HepG2 (cell line): ENCODE results near the gene ARHGAP21. TPM values are rescaled to one million over a fixed set of nuclear protein-coding genes. Genes with fewer than 3 reads are reported as not detected.

ENCODE experiments used
- ATAC-seq: fragments of 200-7000 bp; cut with Tn5 transposase; 3 replicates; pipeline ENCODE4 v1.9.1; 2020; ENCODE audit warnings: mild to moderate bottlenecking, moderate library complexity
- BruUV-seq: library from RNA; stranded (reverse); fragments of 400-500 nt; replicated peaks from 2 replicates; lab custom pipeline; 2021; lab: Mats Ljungman, UMichigan
- CTCF ChIA-PET: fragments of 300-600 bp; formaldehyde crosslinking; extraction: SDS; loops from one replicate; lab custom pipeline; 2021; ENCODE audit warnings: low total read pairs, inconsistent platforms, low intra/inter-chr PET ratio; lab: Yijun Ruan, JAX
- POLR2A ChIA-PET: fragments of 350-600 bp; sonication (Branson Sonifier 250); formaldehyde crosslinking; loops from one replicate; lab custom pipeline; 2020; ENCODE audit warnings: antibody characterized with exemption, inconsistent platforms; lab: Yijun Ruan, JAX
- DNase-seq: peaks from one replicate; pipeline ENCODE4 v3.0.0-alpha.2; 2015; ENCODE audit warnings: low spot score
- FAIRE-seq: peaks from 3 replicates; lab custom pipeline; 2011; peaks lifted over from hg19 to GRCh38; lab: Jason Lieb, UNC
- H2AFZ ChIP-seq: one replicate; pipeline ENCODE4 v1.6.1; 2011; ENCODE audit warnings: low read length, inconsistent platforms
- H3K27ac ChIP-seq: fragments of 300-600 bp; 3 replicates; pipeline ENCODE4 v1.8.0; 2011; ENCODE audit warnings: mixed run types, mild to moderate bottlenecking, mixed read lengths, low read length, inconsistent platforms; ENCODE audit not compliant: insufficient read depth; ENCODE audit errors: extremely low read length
- H3K27me3 ChIP-seq, 2 experiments: fragments of 200-600 bp in 1 of 2; 2 replicates in 1 of 2; 3 replicates in 1 of 2; pipeline versions ENCODE4 v1.6.0 to v1.8.0; 2011; ENCODE audit warnings: low read length in 2 of 2, mild to moderate bottlenecking in 2 of 2, moderate library complexity in 2 of 2, inconsistent platforms in 1 of 2; ENCODE audit not compliant: insufficient read depth in 2 of 2, control insufficient read depth in 1 of 2
- H3K36me3 ChIP-seq, 2 experiments: fragments of 200-600 bp in 1 of 2; replicated peaks in 1 of 2; 2 replicates in 1 of 2; 3 replicates in 1 of 2; pipeline versions ENCODE4 v1.5.1 to v1.8.0; 2011; ENCODE audit warnings: low read length in 2 of 2, inconsistent platforms in 1 of 2; ENCODE audit not compliant: insufficient read depth in 2 of 2, control insufficient read depth in 1 of 2
- H3K4me1 ChIP-seq: 2 replicates; pipeline ENCODE4 v1.5.1; 2012; ENCODE audit warnings: low read length, inconsistent platforms; ENCODE audit not compliant: insufficient read depth
- H3K4me2 ChIP-seq: 2 replicates; pipeline ENCODE4 v1.6.0; 2011; ENCODE audit warnings: low read depth, low read length, inconsistent platforms
- H3K4me3 ChIP-seq, 3 experiments: fragments of 200-600 bp in 1 of 3; sonication (generic), shearing (Covaris generic) in 1 of 3; replicated peaks in 1 of 3; 2 replicates each; pipeline ENCODE4 v1.5.1; 2011 to 2016; ENCODE audit warnings: low read length in 3 of 3, inconsistent platforms in 2 of 3, low read depth in 2 of 3, mild to moderate bottlenecking in 2 of 3, control low read depth in 1 of 3, mixed read lengths in 1 of 3; ENCODE audit not compliant: insufficient read depth in 1 of 3
- H3K79me2 ChIP-seq: one replicate; pipeline ENCODE4 v1.6.1; 2011; ENCODE audit warnings: low read length, inconsistent platforms; ENCODE audit not compliant: insufficient read depth
- H3K9ac ChIP-seq: 2 replicates; pipeline ENCODE4 v1.6.0; 2011; ENCODE audit warnings: mild to moderate bottlenecking, low read depth, low read length, inconsistent platforms; ENCODE audit not compliant: insufficient read depth
- H3K9me3 ChIP-seq: 2 replicates; pipeline ENCODE4 v1.5.1; 2012; ENCODE audit warnings: mild to moderate bottlenecking, low read length
- H4K20me1 ChIP-seq: 2 replicates; pipeline ENCODE4 v1.6.0; 2011; ENCODE audit warnings: inconsistent platforms, mild to moderate bottlenecking, low read length, moderate library complexity; ENCODE audit not compliant: insufficient read depth
- CREB1 ChIP-seq, 2 experiments: fragments of 450-650 bp in 1 of 2; IDR thresholded peaks; 2 replicates each; pipeline ENCODE4 v1.6.1; 2016 to 2017; ENCODE audit warnings: control low read depth in 1 of 2, mild to moderate bottlenecking in 1 of 2, missing compliant biosample characterization in 1 of 2, missing genetic modification characterization in 1 of 2
- MIXL1 ChIP-seq: IDR thresholded peaks from 2 replicates; pipeline ENCODE4 v1.6.1; 2016
- SCMH1 ChIP-seq: sonication (generic); formaldehyde crosslinking; IDR thresholded peaks from 2 replicates; pipeline ENCODE4 v1.9.0; 2021; ENCODE audit warnings: missing genetic modification reagents, mild to moderate bottlenecking, borderline replicate concordance
- TSC22D2 ChIP-seq: sonication (generic); formaldehyde crosslinking; IDR thresholded peaks from 2 replicates; pipeline ENCODE4 v1.5.1; 2020; ENCODE audit warnings: missing genetic modification reagents, mild to moderate bottlenecking, borderline replicate concordance
- ZNF138 ChIP-seq: sonication (generic); formaldehyde crosslinking; IDR thresholded peaks from 2 replicates; pipeline ENCODE4 v1.5.0; 2020; ENCODE audit warnings: mild to moderate bottlenecking, low read depth, missing genetic modification reagents
- ZNF207 ChIP-seq: fragments of 450-650 bp; IDR thresholded peaks from 2 replicates; pipeline ENCODE4 v1.6.1; 2016; ENCODE audit warnings: antibody characterized with exemption, borderline replicate concordance
- ZNF224 ChIP-seq: sonication (generic); formaldehyde crosslinking; IDR thresholded peaks from 2 replicates; pipeline ENCODE4 v1.5.0; 2020; ENCODE audit warnings: mild to moderate bottlenecking, missing genetic modification reagents
- ZNF598 ChIP-seq: sonication (generic); formaldehyde crosslinking; IDR thresholded peaks from 2 replicates; pipeline ENCODE4 v1.5.1; 2020; ENCODE audit warnings: mild to moderate bottlenecking, missing genetic modification reagents, borderline replicate concordance
- ZNF629 ChIP-seq: sonication (generic); formaldehyde crosslinking; conservative IDR thresholded peaks from 2 replicates; pipeline ENCODE4 v1.5.0; 2020; ENCODE audit warnings: missing genetic modification reagents
- ZNF790 ChIP-seq: sonication (generic); formaldehyde crosslinking; IDR thresholded peaks from 2 replicates; pipeline ENCODE4 v1.8.0; 2022; ENCODE audit warnings: missing genetic modification reagents, mild to moderate bottlenecking, borderline replicate concordance
- WGBS: methylation state at CpG from one replicate; pipeline ENCODE4 v1.1.6; 2017; ENCODE audit warnings: low lambda C conversion rate; 5-methylcytosine and 5-hydroxymethylcytosine counted together
- in situ Hi-C: cut with HindIII; loops from 2 replicates; pipeline ENCODE4 v1.10.0; 2017; ENCODE audit warnings: low pct_unique_long_range_greater_than_20kb; ENCODE audit not compliant: extremely low pct_ligation_motif_present
- intact Hi-C: fragments of 100-400 bp; cut with micrococcal nuclease; formaldehyde crosslinking; loops from one replicate; pipeline ENCODE4 v1.10.0; 2022; ENCODE audit not compliant: unreplicated experiment
- polyA plus RNA-seq, 8 experiments: library from polyadenylated mRNA; depleted of rRNA in 3 of 8; stranded (reverse) in 7 of 8; unstranded in 1 of 8; fragments of >200 nt; fragmentation: Illumina TruSeq in 4 of 8; extraction: Trizol in 4 of 8; gene quantifications; 2 replicates each; pipeline versions ENCODE4 v1.2.1 to v1.2.3, GENCODE V29; 2011 to 2016; ENCODE audit warnings: low read depth in 4 of 8, missing spikeins in 1 of 8, mixed read lengths in 1 of 8; ENCODE audit not compliant: insufficient read depth in 1 of 8
- total RNA-seq, 5 experiments: library from RNA; depleted of rRNA; stranded (reverse); fragments of >200 nt; fragmentation: Illumina TruSeq; extraction: Trizol; gene quantifications; 2 replicates each; pipeline ENCODE4 v1.2.3, GENCODE V29; 2016; ENCODE audit warnings: low read depth in 1 of 5
- TF ChIP-seq, protein P1 (sequence below): sonication (generic); IDR thresholded peaks from 2 replicates; pipeline ENCODE4 v1.6.1; 2016; ENCODE audit warnings: low read depth, borderline replicate concordance
- TF ChIP-seq, protein P2 (sequence below): sonication (generic); formaldehyde crosslinking; IDR thresholded peaks from 2 replicates; pipeline ENCODE4 v1.4.0; 2020; ENCODE audit warnings: mild to moderate bottlenecking, missing genetic modification reagents

Gene ARHGAP21
- total and polyA plus RNA-seq, 2 of the 13 experiments (the other 11 are each of a cell fraction or from before 2014, with no cell fraction given), result 23.9 to 26.6 TPM

DNA sequence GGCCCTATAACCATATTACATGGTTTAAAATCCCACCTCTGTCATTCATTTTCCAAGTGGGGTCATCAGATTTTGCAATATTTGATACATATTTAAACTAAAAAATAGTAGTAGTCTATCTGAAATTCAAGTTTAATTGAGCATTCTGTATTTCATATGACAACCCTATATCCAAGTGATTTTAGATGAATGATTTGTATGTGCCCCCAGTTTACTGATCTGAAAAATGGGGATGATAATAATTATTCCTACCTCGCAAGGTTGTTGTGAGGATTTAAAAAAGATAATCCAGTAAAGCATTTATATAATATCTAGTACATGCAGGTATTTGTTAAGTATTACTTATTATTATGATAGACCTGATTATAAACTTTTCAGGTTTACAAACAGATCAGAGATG is 84.6 kb downstream of the ARHGAP21 start:
- in situ Hi-C loops, result loop anchor here (10.0 to 25.0 kb wide), 2 partner anchors 348 to 446 kb away; no protein-coding TSS in a partner anchor
- intact Hi-C loops, result no loop called here
- Histone ChIP-seq H3K79me2 (no peaks in the 10 kb centered on the region), H3K4me1 (peaks cover 12% of the 10 kb centered on the region), H3K36me3 (0 out of 5 replicates have a peak, but pooled peaks cover 0 to 3% of the 10 kb centered on the region in 2 experiments), H3K9me3 (no peaks in the 10 kb centered on the region), H3K4me2 (no peak overlapping the region), H2AFZ (no peak overlapping the region), H3K27me3 (no peaks in the 10 kb centered on the region), H3K4me3 (no peak overlapping the region), H3K27ac (no peak overlapping the region), H4K20me1 (no peaks in the 10 kb centered on the region; the same call in 1 of the 2 replicates), H3K9ac (no peak overlapping the region)
- DNase-seq (no peak), FAIRE-seq (no peak), ATAC-seq (no peak)
- BruUV-seq, result no TSS peak
- TF ChIP-seq, protein P1, sequence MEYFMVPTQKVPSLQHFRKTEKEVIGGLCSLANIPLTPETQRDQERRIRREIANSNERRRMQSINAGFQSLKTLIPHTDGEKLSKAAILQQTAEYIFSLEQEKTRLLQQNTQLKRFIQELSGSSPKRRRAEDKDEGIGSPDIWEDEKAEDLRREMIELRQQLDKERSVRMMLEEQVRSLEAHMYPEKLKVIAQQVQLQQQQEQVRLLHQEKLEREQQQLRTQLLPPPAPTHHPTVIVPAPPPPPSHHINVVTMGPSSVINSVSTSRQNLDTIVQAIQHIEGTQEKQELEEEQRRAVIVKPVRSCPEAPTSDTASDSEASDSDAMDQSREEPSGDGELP, result no peak
- peak; percentile 69 for TF ChIP-seq ZNF629 (CRISPR knock-in tag)
- ChIA-PET POLR2A (no interaction called here), CTCF (no interaction called here)
- WGBS, result 97% methylated on average over 1 of the region's 1 CpG

DNA sequence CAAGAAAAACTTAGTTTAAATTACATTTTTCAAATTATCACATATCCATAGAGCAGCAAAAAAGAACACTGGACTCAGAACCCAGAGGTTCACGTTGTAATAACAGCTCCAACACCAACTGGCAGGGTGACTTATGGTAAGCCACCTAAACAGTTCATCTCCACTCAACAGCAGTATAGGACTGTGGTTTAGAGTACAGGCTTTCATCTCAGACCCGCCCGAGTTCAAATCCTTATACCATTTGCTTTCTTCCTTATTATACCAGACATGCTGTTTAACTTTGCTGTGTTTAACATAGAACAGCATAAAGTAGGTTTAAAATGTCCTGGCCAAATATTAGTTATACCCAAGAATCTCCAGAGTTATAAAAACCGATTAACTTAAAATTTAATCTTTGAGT is 97.9 kb downstream of the ARHGAP21 start:
- ATAC-seq (no peak), DNase-seq (no peak), FAIRE-seq (no peak)
- Histone ChIP-seq H3K4me1 (0 out of 2 replicates have a peak, but pooled peaks cover 4% of the 10 kb centered on the region), H3K79me2 (no peaks in the 10 kb centered on the region), H3K4me3 (no peak overlapping the region), H4K20me1 (no peaks in the 10 kb centered on the region), H2AFZ (no peak overlapping the region), H3K27ac (no peak overlapping the region), H3K27me3 (no peaks in the 10 kb centered on the region), H3K9me3 (no peaks in the 10 kb centered on the region), H3K9ac (no peak overlapping the region), H3K36me3 (peaks cover 2 to 10% of the 10 kb centered on the region in 2 experiments; a peak in 4 of 5 replicates), H3K4me2 (no peak overlapping the region)
- ChIA-PET CTCF (no interaction called here), POLR2A (no interaction called here)
- in situ Hi-C loops (loop anchor here (25.0 kb wide), 1 partner anchor 362 kb away; no protein-coding TSS in a partner anchor), intact Hi-C loops (no loop called here)
- BruUV-seq, result no TSS peak
- 98% methylated on average over 4 of the region's 4 CpGs for WGBS
- no peak for TF ChIP-seq CREB1 (IDR thresholded peaks at IDR 0.05)
- TF ChIP-seq CREB1 (CRISPR knock-in tag; IDR thresholded peaks at IDR 0.05), result no peak
- no peak for TF ChIP-seq ZNF598
- no peak for TF ChIP-seq ZNF138 (CRISPR knock-in tag)
- TF ChIP-seq, protein P2, sequence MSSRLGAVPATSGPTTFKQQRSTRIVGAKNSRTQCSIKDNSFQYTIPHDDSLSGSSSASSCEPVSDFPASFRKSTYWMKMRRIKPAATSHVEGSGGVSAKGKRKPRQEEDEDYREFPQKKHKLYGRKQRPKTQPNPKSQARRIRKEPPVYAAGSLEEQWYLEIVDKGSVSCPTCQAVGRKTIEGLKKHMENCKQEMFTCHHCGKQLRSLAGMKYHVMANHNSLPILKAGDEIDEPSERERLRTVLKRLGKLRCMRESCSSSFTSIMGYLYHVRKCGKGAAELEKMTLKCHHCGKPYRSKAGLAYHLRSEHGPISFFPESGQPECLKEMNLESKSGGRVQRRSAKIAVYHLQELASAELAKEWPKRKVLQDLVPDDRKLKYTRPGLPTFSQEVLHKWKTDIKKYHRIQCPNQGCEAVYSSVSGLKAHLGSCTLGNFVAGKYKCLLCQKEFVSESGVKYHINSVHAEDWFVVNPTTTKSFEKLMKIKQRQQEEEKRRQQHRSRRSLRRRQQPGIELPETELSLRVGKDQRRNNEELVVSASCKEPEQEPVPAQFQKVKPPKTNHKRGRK (CRISPR knock-in tag), result no peak
- no peak for TF ChIP-seq TSC22D2
- no peak for TF ChIP-seq MIXL1 (CRISPR knock-in tag)
- no peak for TF ChIP-seq ZNF790 (CRISPR knock-in tag)
- TF ChIP-seq SCMH1, result no peak
- no peak for TF ChIP-seq ZNF207
- TF ChIP-seq ZNF224 (CRISPR knock-in tag), result no peak
